Measurements from ENCODE around the gene MAGEB4.
A peak's percentile ranks its signal among the peaks of the same experiment; 100 is the strongest.

The MAGEB4 gene

GRCh38 chrX:30283456-30284200, 41.8 kb downstream of the MAGEB4 start:
- peak overlapping the region; percentile 95 for H3K27ac ChIP-seq (ENCODE audit: low read depth, low read length)
- no peaks in the 10 kb centered on the region for H3K36me3 ChIP-seq (ENCODE audit: insufficient read depth, low read length)
- no peaks in the 10 kb centered on the region for H3K27me3 ChIP-seq (ENCODE audit: insufficient read depth, low read length)
- H3K4me3 ChIP-seq (ENCODE audit: low read depth, low read length), result peak overlapping the region; percentile 53; the same call in 1 of the 2 replicates
- H3K4me1 ChIP-seq (ENCODE audit: control insufficient read depth, insufficient read depth, low read length, unreplicated experiment), result peaks cover 25% of the 10 kb centered on the region
- peak overlapping the region; percentile 49 for H2AFZ ChIP-seq (ENCODE audit: low read length, unreplicated experiment)
- no peaks in the 10 kb centered on the region for H3K79me2 ChIP-seq (ENCODE audit: control insufficient read depth, insufficient read depth, low read length, unreplicated experiment)

Measured in ACC112 (cell line).